ENCODE results near the gene SHISA6.

DNA sequence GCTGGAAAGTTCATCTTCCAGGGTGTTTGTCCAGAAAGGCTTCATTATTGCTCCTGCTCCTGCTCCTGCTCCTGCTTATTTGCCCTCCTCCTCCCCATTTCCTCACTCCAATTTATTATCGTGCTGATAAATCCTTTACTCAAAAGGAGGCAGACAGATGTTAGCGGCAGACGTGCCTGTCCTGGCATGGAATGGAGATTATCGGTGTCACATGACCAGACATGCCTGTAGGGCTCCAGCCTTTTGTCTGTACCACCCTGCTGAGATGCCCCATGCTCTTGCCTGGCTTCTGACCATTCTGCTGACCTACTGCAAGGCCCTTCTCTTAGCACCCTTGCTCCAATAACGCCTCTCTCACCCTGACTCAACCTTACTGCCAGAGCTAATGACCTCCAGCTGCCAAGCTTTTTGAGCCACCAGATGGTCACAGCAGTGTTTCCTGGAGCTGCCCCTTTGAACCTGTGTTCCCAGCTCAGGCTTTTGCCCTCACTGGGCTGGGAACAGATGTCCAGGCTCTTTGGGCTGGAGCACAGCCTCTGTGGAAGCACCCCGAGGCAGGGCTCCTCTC, 370.1 kb downstream of the SHISA6 start:
- no peak for TF ChIP-seq EZH2 (IDR thresholded peaks at IDR 0.05; ENCODE audit: borderline replicate concordance, low read depth, low read length, poor library complexity, severe bottlenecking)
- no peak for TF ChIP-seq CTCF (conservative IDR thresholded peaks at IDR 0.05; ENCODE audit: low read depth, low read length)

Data from A673 (cell line).